HG03571 (cell line): ENCODE results near the gene ZNF683.
"Not testable (repeated sequence)": the region's sequence is repeated elsewhere in the genome, so short reads cannot be mapped to it uniquely, and the experiment has no call there.

Source experiments
- ATAC-seq: cut with Tn5 transposase; IDR thresholded peaks from one replicate; pipeline ENCODE4 v1.9.1; 2021; ENCODE audit not compliant: unreplicated experiment

Gene ZNF683

DNA sequence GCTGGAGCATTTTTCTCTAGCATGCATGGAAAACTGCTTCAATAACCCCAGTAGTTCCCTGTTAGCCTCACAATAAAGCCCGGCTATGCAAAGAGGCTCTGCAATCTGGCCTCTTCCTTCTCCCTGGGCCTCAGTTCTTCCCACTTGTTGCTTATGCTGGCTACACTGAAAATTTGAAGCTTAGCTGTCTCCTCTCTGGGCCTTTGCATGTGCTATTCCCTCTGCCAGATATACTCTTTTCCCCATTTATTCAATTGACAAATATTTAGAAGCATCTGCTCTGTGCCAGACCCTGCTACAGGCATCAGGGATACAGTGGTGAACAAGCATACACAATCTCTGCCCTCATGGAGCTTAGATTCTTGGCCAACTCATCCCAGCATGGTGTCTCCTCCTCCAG, 33.9 kb downstream of the ZNF683 start:
- ATAC-seq, result no peak

GRCh38 chr1:26337625-26338024, 34.9 kb downstream of the ZNF683 start:
- no peak for ATAC-seq

GRCh38 chr1:26337206-26337535, 35.4 kb downstream of the ZNF683 start:
- ATAC-seq, result no peak

GRCh38 chr1:26336477-26337205, 35.9 kb downstream of the ZNF683 start:
- peak; percentile 66 for ATAC-seq

DNA sequence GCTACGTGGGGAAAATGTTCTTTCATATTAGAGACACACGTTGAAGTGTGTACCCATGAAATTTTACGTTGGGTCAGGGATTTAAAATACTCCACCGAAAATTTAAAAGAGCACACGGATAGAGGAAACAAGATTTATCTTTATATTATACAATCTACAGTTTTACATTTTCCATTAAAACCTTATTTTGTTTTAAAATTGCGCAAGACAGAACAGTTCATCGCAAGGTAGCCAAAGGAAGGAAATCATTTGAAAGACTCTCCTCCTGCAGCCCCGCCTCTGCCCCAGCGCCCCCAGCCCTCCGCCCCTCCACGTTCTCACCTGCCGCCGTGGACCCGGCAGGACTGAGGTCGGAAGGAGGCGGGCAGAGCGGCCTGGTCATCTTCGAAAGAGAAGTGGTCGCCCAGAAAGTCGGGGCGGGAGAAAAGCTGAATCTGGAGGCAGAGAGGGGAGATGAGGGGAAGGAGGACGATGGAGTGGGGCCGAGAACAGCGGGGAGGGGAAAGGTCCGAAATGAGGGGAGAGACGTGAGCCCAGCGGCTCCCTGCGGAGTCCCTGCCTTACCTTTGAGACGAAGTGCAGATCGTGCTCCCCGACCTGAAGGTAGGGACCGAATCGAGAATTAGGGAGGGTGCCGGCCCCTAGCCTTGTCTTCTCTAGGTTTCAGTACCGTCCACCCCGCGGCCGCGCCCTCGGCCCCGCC, 36.6 kb downstream of the ZNF683 start:
- ATAC-seq, result no peak

DNA sequence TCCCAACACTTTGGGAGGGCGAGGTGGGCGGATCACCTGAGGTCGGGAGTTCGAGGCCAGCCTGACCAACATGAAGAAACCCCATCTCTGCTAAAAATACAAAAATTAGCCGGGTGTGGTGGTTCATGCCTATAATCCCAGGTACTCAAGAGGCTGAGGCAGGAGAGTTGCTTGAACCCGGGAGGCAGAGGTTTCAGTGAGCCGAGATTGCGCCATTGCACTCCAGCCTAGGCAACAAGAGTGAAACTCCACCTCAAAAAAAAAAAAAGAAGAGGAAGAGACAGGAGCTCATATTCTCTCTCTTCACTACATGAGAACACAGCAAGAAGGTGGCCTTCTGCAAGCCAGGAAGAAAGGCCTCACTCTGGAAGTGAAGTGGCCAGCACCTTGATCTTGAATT, 39.2 kb downstream of the ZNF683 start:
- not testable (repeated sequence) for ATAC-seq

DNA sequence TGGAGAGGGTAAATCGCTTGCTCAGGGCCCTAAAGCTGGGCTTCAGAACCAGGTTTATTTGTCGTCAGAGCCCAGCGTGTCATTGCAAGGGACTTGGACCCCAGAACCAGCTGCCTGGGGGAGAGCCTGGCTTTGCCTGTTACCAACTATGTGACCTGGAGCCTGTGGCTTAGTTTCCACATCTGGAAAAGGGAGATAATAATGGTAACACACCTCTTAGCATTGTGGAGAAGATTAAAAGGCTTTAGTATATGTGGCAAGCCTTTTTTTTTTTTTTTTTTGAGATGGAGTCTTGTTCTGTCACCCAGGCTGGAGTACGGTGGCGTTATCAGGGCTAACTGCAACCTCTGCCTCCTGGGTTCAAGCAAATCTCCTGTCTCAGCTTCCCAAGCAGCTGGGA, 42.3 kb downstream of the ZNF683 start:
- ATAC-seq, result no peak

- not testable (repeated sequence) for ATAC-seq
Observed at GRCh38 chr1:26329380-26329779, 43.2 kb downstream of the ZNF683 start.

DNA sequence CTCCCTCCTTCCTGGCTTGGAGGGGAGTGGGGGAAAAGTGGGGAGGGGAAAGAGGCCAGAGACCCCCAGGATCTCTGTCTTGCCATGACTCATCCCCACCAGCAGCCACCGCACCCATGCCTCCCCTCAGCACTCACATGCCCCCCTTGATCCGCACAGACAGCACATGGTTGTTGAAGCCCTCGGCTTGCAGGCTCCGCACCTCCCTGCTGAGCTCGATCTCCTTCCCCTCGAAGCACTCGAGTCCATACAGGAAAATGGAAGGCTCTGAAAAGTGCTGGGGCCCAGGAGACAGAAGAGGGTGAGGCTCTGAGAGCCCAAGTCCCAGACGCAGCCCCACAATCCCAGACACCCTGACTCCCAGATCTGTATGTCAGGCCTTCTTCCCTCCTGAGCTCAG, 44.0 kb downstream of the ZNF683 start:
- ATAC-seq, result no peak

GRCh38 chr1:26327956-26328362, 44.6 kb downstream of the ZNF683 start:
- ATAC-seq, result no peak

DNA sequence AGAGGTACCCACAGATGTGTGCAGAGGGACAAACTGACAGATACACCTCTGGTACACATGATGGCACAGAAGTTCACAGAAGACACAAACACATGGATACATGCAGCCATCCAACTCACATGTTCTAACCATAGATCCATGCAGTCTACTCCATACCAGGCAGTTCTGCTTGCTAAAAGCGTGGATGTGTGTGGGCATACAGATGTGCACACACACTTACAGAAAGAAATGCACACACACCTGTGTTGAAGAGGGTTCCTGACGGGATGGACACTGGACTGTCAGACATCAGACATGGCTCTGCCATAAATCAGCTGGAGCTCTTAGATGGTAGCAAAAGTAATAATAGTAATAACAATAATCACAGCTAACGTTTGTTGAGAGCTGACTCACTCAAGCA, 48.0 kb downstream of the ZNF683 start:
- no peak for ATAC-seq

DNA sequence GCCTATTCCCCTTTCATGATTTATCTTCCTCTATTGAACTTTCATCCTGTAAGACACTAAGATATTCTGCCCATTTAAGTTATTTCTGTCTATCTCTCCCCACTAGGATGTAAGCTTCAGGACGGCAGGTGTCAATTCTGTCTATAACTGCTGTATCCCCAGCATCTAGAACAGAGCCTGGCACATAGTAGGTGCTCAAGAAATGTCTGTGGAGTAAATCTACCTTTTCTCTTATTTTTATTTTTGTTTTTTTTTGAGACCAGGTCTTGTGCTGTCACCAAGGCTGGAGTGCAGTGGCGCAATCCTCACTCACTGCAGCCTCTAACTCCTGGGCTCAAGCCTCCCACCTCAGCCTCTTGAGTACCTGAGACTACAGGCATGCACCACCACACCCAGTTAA, 49.2 kb downstream of the ZNF683 start:
- no peak for ATAC-seq

DNA sequence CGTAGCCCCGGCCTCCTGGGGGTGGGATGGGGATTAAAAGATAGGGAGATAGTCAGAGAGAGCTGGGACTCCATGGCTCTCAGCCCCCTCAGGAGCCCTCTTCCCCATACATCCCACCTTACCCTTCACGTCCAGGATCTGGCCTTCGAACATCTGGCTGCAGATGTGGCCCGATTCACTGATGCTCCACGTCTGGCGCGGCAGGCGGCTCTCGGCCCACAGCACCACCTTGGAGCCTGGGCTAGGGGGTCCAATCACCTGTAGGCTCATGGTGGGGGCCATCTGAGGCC, 50.6 kb downstream of the ZNF683 start:
- no peak for ATAC-seq

DNA sequence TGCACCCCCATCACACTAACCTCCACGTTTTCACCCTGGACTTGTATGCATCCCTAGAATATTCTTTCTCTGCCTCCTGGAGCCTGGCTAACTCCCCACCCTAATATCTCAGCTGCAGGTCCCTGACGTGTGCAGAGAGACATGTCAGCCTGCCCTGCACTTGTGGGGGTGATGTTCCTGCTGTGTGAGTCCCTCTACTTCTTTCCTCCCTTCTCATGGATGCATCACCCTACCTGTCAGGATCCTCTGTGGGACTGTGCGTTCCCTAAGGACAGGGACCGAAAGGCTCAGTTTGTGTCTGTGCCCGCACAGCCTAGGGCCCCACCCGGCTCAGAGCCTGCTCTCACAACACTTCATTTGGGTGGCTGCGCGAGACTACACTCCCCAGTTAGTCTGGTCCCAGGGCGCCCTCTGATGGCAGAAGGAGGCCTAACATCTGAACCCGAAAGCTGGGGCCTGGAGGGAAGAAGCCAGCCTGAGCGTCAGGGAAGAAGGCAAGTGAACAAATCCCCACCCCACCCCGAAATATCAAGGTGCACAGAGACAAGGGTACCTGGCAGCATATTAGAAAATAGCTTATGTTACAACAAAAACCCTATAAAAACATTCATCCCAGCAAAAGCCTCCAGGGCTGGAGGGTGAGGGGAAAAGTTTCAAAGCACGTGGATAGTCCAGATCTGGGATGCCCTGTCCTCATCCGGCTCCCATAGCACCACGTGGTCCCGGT, 51.1 kb downstream of the ZNF683 start:
- ATAC-seq, result no peak

- no peak for ATAC-seq
Observed at GRCh38 chr1:26320896-26321295, 51.7 kb downstream of the ZNF683 start.

- ATAC-seq, result no peak
Observed at GRCh38 chr1:26318338-26319064, 54.0 kb downstream of the ZNF683 start.

DNA sequence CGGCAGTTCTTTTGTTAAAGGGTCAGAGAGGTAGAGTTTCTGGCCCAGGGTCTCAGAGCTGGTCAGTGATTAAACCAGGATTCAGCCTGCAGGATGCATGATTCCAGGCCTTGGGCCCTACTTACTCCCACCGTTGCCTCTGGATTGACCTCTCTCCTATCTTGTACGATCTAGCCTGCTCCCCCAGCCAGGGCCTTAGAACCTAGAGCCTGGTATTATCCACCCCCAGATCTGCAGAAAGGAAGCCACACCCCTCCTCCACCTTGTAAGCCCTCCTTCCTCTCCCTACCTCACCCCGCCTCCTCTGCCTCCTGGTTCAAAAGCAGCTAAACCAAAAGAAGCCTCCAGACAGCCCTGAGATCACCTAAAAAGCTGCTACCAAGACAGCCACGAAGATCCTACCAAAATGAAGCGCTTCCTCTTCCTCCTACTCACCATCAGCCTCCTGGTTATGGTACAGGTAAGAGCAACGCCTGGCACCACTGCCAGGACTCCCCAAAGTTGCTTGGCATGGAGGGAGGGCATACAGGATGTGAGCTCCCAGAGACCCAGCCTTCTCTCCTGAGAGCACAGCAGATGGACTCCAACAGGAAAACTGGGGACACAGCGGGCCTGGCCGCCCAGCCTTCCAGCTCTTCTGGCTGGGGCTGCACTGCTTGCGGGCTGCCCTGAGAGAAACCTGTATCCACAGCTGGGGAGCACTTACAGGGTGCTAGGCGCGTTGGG, 54.8 kb downstream of the ZNF683 start, which contains the start of gene CD52:
Gene CD52, plus strand, starts transcription at position 347 of the 726 bp plus-strand sequence. Its CDS starts 60 bp downstream, at position 407.
- ATAC-seq, result no peak

DNA sequence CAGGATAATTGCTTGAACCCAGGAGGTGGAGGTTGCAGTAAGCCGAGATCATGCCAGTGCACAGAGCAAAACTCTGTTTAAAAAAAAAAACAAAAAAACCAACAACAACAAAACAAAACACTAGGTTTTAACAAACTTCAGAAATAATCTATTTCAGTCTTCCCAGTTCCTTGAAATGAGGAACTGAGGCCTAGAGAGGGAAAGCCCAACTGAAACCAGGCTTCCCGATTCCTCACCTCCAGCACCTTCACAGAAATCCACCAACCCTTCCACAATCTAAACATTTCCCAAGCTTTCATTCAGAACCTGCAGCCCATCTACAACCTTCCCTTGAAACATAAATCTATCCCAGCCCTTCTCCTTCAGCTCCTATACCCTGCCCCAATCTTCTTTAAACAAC, 55.4 kb downstream of the ZNF683 start:
- ATAC-seq, result no peak

DNA sequence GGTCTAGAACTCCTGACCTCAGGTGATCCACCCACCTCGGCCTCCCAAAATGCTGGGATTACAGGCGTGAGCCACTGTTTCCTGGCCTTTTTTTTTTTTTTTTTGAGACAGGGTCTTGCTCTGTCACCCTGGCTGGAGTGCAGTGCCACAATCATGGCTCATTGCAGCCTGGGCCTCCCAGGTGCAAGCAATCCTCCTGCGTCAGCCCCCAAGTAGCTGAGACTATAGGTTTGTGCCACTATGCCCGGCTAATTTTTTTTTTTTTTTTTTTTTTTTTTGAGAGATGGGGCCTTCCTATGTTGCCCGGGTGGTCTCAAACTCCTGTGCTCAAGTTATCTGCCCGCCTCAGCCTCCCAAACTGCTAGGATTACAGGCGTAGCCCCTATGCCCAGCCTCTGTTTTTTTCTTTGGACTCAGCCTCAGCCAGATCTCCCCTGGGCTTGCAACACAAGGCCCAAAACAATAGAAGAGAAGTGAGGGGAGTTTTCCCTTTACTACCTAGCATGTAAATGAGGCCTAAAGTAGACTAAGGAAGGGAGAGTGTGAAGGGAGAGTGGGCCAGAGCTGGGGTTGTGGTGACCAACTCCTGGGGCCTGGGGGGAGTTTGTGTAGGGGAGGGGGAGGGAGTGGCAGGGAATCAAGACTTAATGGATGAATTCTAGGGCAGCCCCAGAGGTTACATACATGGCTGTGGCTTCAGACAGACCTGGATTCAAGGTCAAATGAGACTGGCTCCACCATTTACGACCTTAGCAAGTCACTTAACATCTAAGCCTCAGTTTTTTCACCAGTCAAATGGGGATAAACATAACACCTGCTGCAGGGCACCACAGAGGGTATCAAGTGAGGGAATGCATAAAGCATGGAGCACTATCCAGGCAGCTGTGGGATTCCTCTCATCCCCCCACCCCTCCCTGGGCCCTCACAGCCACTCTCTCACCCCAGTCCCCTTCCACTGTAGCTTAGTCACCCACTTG, 56.4 kb downstream of the ZNF683 start:
- no peak for ATAC-seq

GRCh38 chr1:26314501-26314900, 58.0 kb downstream of the ZNF683 start:
- ATAC-seq, result no peak
